ENCODE measurements around the gene PRRG2. TPM values are rescaled to one million over a fixed set of nuclear protein-coding genes. Genes with fewer than 3 reads are reported as not detected.

The PRRG2 gene
- total RNA-seq (2013; cell fraction: nucleolus; rRNA removed): 1.2 and 2.2 TPM in 2 replicates
- total RNA-seq (2014; rRNA removed) (1.3 TPM in 2 replicates), total RNA-seq (2014; rRNA removed; fragmentation: Illumina TruSeq; extraction: Trizol) (0.40 and 0.46 TPM in 2 replicates), total RNA-seq (2021) (0.82 and 1.6 TPM in 2 replicates), polyA plus RNA-seq (2011; rRNA removed) (0.37 and 1.3 TPM in 2 replicates), polyA plus RNA-seq (2014; fragmentation: Illumina TruSeq; extraction: Trizol) (0.50 and 1.0 TPM in 2 replicates), polyA plus RNA-seq (2014; fragmentation: Nextera tagmentation; extraction: Ambion mirVana) (under 1 TPM; 0.09 to 0.21 TPM), polyA plus RNA-seq (2014; rRNA removed) (1.6 and 2.1 TPM in 2 replicates), polyA plus RNA-seq (2016; fragmentation: Nextera tagmentation; extraction: Ambion mirVana) (1 to 10 TPM in 1 of 2 experiments, under 1 TPM in 1; 0.66 to 1.1 TPM), polyA minus RNA-seq (2011; rRNA and poly(A)+ RNA removed) (0.44 and 2.5 TPM in 2 replicates), Bru-seq, nascent RNA (percentile 37 among the genes with signal in this experiment), BruChase-seq, experiment 1, labeled RNA remaining after a 6-hour chase (percentile 35 among the genes with signal in this experiment), BruChase-seq, experiment 2, labeled RNA remaining after a 2-hour chase (percentile 37 among the genes with signal in this experiment)
- 1.8 TPM for polyA plus RNA-seq (2011; ENCODE audit: low read depth)
- polyA plus RNA-seq (2011; cell fraction: cytosol; rRNA removed): 1.3 and 1.6 TPM in 2 replicates
- 1.1 and 1.4 TPM in 2 replicates for polyA plus RNA-seq (2011; cell fraction: nucleus; rRNA removed)
- polyA plus RNA-seq (2012): 0.76 and 1.0 TPM in 2 replicates
- 1.1 and 1.8 TPM in 2 replicates for polyA minus RNA-seq (2011; cell fraction: cytosol; rRNA and poly(A)+ RNA removed)
- 2.4 and 4.3 TPM in 2 replicates for polyA minus RNA-seq (2011; cell fraction: nucleus; rRNA and poly(A)+ RNA removed)
- long read RNA-seq, experiment 1: 0 reads
- long read RNA-seq, experiment 2: 0 reads

DNA sequence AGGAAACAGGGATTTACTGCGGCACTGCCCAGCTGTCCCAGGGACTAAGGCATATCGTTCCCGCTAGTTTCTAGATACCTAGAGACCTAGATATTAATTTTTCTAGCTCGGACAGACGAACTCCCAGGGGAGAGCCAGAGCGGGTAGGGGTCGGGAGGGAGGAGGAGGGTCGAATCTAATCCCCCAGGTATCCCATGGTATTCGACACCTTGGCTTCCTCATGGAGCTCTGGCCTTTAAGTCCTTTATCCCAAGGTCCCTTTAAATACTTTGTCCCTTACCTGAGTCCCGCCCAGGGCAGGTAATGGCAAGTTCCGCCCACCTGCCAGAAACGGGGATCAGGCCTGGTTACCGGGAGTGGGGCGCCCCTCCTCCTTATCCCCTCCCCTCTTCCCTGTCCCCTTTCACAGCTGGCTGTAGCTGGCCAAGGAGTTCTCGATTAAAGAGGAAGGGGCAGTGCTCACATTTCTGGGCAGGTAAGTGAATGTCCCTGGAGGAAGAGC is at the start of gene PRRG2:
TSS of gene PRRG2 (plus strand) at position 310 of the 502 bp plus-strand sequence. CDS start 1,904 bp downstream, outside the sequence.
- Histone ChIP-seq H3K4me1 (ENCODE audit: control insufficient read depth, insufficient read depth, low read length) (peaks cover 7% of the 10 kb centered on the region; the same call in 1 of the 2 replicates), H4K20me1 (ENCODE audit: control insufficient read depth, insufficient read depth) (no peaks in the 10 kb centered on the region), H3K9ac (ENCODE audit: control insufficient read depth, insufficient read depth, low read length) (peak within 1 kb of the TSS; percentile 86), H3K27ac (ENCODE audit: control insufficient read depth, insufficient read depth) (peak within 1 kb of the TSS; percentile 65), H3K36me3 (ENCODE audit: control insufficient read depth in 2 of 2, insufficient read depth in 2 of 2, low read length in 1 of 2) (no peaks in the 10 kb centered on the region; a peak in 1 of 4 replicates), H2AFZ (ENCODE audit: control insufficient read depth, low read depth, low read length) (peak within 1 kb of the TSS; percentile 99), H3K9me3 (replicated peaks; ENCODE audit: control insufficient read depth, insufficient read depth, low read length) (no peaks in the 10 kb centered on the region), H3K27me3 (replicated peaks in 1 of 2; ENCODE audit: control insufficient read depth in 2 of 2, insufficient read depth in 2 of 2, low read length in 1 of 2) (no peaks in the 10 kb centered on the region), H3K4me3 (peak within 1 kb of the TSS; percentile 77), H3K79me2 (ENCODE audit: control insufficient read depth, insufficient read depth, low read length) (peaks cover 17% of the 10 kb centered on the region), H3K4me2 (ENCODE audit: control insufficient read depth, insufficient read depth) (peak within 1 kb of the TSS; percentile 85)
- no peak for DNase-seq (ENCODE audit: low read depth, low spot score)
- TSS peak; percentile 92 for BruUV-seq (replicated peaks)
- CTCF ChIA-PET: interaction anchor here (0.6 to 4.2 kb wide), 7 partner anchors 11 to 99 kb away, joined by 3 to 48 read pairs (median 3); partner anchors contain the start of genes BCL2L12, IRF3 and SCAF1
- in situ Hi-C loops (cut with MboI): no loop called here
- FAIRE-seq: no peak
- WGBS (ENCODE audit: insufficient coverage, insufficient replicate concordance, low lambda C conversion rate, missing lambda C conversion rate): 29% methylated on average over 15 of the region's 15 CpGs
- POLR2A ChIA-PET: interaction anchor here (0.5 to 2.9 kb wide), 12 partner anchors 9 to 702 kb away, joined by 3 to 23 read pairs (median 9); partner anchors contain the start of genes BCL2L12, IRF3, PIH1D1 and PRMT1
- intact Hi-C loops (cut with micrococcal nuclease; ENCODE audit: unreplicated experiment): no loop called here
- ATAC-seq: no peak
- RAD21 ChIA-PET (ENCODE audit: unreplicated experiment): interaction anchor here (0.7 to 2.6 kb wide), 8 partner anchors 8 to 112 kb away, joined by 3 to 14 read pairs (median 4); partner anchors contain the start of genes PRMT1 and RRAS
- SMC1A ChIA-PET (ENCODE audit: uncharacterized antibody, unreplicated experiment): interaction anchor here (1.2 to 3.4 kb wide), 7 partner anchors 9 to 95 kb away, joined by 3 to 14 read pairs (median 7); partner anchors contain the start of genes PRMT1, PRR12, RRAS and SCAF1
- TF ChIP-seq STAT3 (IDR thresholded peaks at IDR 0.05; ENCODE audit: low read depth, low read length): no peak
- TF ChIP-seq IKZF1 (conservative IDR thresholded peaks at IDR 0.05): no peak
- TF ChIP-seq, protein P1, sequence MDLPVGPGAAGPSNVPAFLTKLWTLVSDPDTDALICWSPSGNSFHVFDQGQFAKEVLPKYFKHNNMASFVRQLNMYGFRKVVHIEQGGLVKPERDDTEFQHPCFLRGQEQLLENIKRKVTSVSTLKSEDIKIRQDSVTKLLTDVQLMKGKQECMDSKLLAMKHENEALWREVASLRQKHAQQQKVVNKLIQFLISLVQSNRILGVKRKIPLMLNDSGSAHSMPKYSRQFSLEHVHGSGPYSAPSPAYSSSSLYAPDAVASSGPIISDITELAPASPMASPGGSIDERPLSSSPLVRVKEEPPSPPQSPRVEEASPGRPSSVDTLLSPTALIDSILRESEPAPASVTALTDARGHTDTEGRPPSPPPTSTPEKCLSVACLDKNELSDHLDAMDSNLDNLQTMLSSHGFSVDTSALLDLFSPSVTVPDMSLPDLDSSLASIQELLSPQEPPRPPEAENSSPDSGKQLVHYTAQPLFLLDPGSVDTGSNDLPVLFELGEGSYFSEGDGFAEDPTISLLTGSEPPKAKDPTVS (IDR thresholded peaks at IDR 0.05; ENCODE audit: low read depth, low read length): no peak
- TF ChIP-seq FOXK2 (IDR thresholded peaks at IDR 0.05): no peak
- no peak for TF ChIP-seq KLF5 (IDR thresholded peaks at IDR 0.05; ENCODE audit: partially characterized antibody)
- TF ChIP-seq NBN (IDR thresholded peaks at IDR 0.05): no peak
- TF ChIP-seq HCFC1 (IDR thresholded peaks at IDR 0.05; ENCODE audit: low read length): no peak
- TF ChIP-seq, protein P2, sequence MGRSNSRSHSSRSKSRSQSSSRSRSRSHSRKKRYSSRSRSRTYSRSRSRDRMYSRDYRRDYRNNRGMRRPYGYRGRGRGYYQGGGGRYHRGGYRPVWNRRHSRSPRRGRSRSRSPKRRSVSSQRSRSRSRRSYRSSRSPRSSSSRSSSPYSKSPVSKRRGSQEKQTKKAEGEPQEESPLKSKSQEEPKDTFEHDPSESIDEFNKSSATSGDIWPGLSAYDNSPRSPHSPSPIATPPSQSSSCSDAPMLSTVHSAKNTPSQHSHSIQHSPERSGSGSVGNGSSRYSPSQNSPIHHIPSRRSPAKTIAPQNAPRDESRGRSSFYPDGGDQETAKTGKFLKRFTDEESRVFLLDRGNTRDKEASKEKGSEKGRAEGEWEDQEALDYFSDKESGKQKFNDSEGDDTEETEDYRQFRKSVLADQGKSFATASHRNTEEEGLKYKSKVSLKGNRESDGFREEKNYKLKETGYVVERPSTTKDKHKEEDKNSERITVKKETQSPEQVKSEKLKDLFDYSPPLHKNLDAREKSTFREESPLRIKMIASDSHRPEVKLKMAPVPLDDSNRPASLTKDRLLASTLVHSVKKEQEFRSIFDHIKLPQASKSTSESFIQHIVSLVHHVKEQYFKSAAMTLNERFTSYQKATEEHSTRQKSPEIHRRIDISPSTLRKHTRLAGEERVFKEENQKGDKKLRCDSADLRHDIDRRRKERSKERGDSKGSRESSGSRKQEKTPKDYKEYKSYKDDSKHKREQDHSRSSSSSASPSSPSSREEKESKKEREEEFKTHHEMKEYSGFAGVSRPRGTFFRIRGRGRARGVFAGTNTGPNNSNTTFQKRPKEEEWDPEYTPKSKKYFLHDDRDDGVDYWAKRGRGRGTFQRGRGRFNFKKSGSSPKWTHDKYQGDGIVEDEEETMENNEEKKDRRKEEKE (IDR thresholded peaks at IDR 0.05): no peak
- no peak for TF ChIP-seq NRF1 (conservative IDR thresholded peaks at IDR 0.05; ENCODE audit: low read depth, low read length)
- TF ChIP-seq, protein P3, sequence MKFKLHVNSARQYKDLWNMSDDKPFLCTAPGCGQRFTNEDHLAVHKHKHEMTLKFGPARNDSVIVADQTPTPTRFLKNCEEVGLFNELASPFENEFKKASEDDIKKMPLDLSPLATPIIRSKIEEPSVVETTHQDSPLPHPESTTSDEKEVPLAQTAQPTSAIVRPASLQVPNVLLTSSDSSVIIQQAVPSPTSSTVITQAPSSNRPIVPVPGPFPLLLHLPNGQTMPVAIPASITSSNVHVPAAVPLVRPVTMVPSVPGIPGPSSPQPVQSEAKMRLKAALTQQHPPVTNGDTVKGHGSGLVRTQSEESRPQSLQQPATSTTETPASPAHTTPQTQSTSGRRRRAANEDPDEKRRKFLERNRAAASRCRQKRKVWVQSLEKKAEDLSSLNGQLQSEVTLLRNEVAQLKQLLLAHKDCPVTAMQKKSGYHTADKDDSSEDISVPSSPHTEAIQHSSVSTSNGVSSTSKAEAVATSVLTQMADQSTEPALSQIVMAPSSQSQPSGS (IDR thresholded peaks at IDR 0.05; ENCODE audit: low read length): no peak; the same call in 1 of the 2 replicates
